Measurements from ENCODE around the gene NACC1. TPM values are rescaled to one million over a fixed set of nuclear protein-coding genes. Genes with fewer than 3 reads are reported as not detected.
A peak's percentile ranks its signal among the peaks of the same experiment; 100 is the strongest.

The NACC1 gene
- total and polyA plus RNA-seq, 2 of the 13 experiments (the other 11 are each of a cell fraction or from before 2014, with no cell fraction given), result 31.8 to 42.3 TPM

- no peak for TF ChIP-seq ZNF710 (CRISPR knock-in tag; IDR thresholded peaks at IDR 0.05; ENCODE audit: borderline replicate concordance)
- peak; percentile 59 for TF ChIP-seq PTBP1 (IDR thresholded peaks at IDR 0.05; ENCODE audit: low read depth, low read length, poor library complexity, severe bottlenecking)
- no peak for TF ChIP-seq ZFAT (CRISPR knock-in tag; conservative IDR thresholded peaks at IDR 0.05)
- TF ChIP-seq ZNF501 (CRISPR knock-in tag; IDR thresholded peaks at IDR 0.05), result peak; percentile 79
- no peak for TF ChIP-seq ZC3H13 (CRISPR knock-in tag; IDR thresholded peaks at IDR 0.05)
- TF ChIP-seq ZNF572 (CRISPR knock-in tag; IDR thresholded peaks at IDR 0.05), result no peak
- peak; percentile 56; the same call in 1 of the 2 replicates for TF ChIP-seq NFKB2 (CRISPR knock-in tag; IDR thresholded peaks at IDR 0.05; ENCODE audit: borderline replicate concordance)
- TF ChIP-seq CBFB (CRISPR knock-in tag; IDR thresholded peaks at IDR 0.05), result peak; percentile 80
- no peak for TF ChIP-seq EEA1 (CRISPR knock-in tag; IDR thresholded peaks at IDR 0.05; ENCODE audit: borderline replicate concordance)
- TF ChIP-seq ZFP37 (CRISPR knock-in tag; IDR thresholded peaks at IDR 0.05; ENCODE audit: borderline replicate concordance), result peak; percentile 50; the same call in 1 of the 2 replicates
- TF ChIP-seq PLRG1 (conservative IDR thresholded peaks at IDR 0.05), result no peak
- no peak for TF ChIP-seq SMARCC2 (IDR thresholded peaks at IDR 0.05)
- TF ChIP-seq ZNF556 (CRISPR knock-in tag; IDR thresholded peaks at IDR 0.05; ENCODE audit: borderline replicate concordance), result peak; percentile 82; the same call in 1 of the 2 replicates
- no peak for TF ChIP-seq FOXJ3 (CRISPR knock-in tag; IDR thresholded peaks at IDR 0.05; ENCODE audit: borderline replicate concordance)
- TF ChIP-seq PAXIP1 (CRISPR knock-in tag; conservative IDR thresholded peaks at IDR 0.05), result no peak; the same call in 1 of the 2 replicates
- TF ChIP-seq PHF20 (CRISPR knock-in tag; IDR thresholded peaks at IDR 0.05), result peak; percentile 99
- no peak; the same call in 1 of the 2 replicates for TF ChIP-seq HNF4G (IDR thresholded peaks at IDR 0.05; ENCODE audit: borderline replicate concordance, low read depth, low read length)
- peak; percentile 35; the same call in 1 of the 2 replicates for TF ChIP-seq HNF4G (CRISPR knock-in tag; IDR thresholded peaks at IDR 0.05; ENCODE audit: borderline replicate concordance, low read depth)
- no peak for TF ChIP-seq ZMAT5 (CRISPR knock-in tag; IDR thresholded peaks at IDR 0.05; ENCODE audit: borderline replicate concordance, low read depth)
- no peak for TF ChIP-seq U2AF2 (IDR thresholded peaks at IDR 0.05; ENCODE audit: low read depth, low read length)
- no peak for TF ChIP-seq ZNF263 (CRISPR knock-in tag; IDR thresholded peaks at IDR 0.05)
- TF ChIP-seq KMT2A (CRISPR knock-in tag; IDR thresholded peaks at IDR 0.05), result peak; percentile 82
- TF ChIP-seq SRF (IDR thresholded peaks at IDR 0.05; ENCODE audit: low read depth, low read length), result no peak
- TF ChIP-seq FOXM1 (CRISPR knock-in tag; IDR thresholded peaks at IDR 0.05), result no peak
Measured at GRCh38 chr19:13116282-13117175, 1.5 kb upstream of the NACC1 start, which contains the start of gene TRMT1 (continued).

Measured in HepG2 (cell line).